Measurements from ENCODE around the gene ATP1B1.

GRCh38 chr1:169105087-169105433, 1.4 kb upstream of the ATP1B1 start:
- TF ChIP-seq TAF1 (CRISPR knock-in tag; IDR thresholded peaks at IDR 0.05), result no peak
- TF ChIP-seq AFF4 (CRISPR knock-in tag; IDR thresholded peaks at IDR 0.05), result no peak
- no peak for TF ChIP-seq ZSCAN21 (CRISPR knock-in tag; IDR thresholded peaks at IDR 0.05; ENCODE audit: borderline replicate concordance)
- TF ChIP-seq ZFP82 (CRISPR knock-in tag; IDR thresholded peaks at IDR 0.05; ENCODE audit: borderline replicate concordance), result no peak
- TF ChIP-seq, protein P1, sequence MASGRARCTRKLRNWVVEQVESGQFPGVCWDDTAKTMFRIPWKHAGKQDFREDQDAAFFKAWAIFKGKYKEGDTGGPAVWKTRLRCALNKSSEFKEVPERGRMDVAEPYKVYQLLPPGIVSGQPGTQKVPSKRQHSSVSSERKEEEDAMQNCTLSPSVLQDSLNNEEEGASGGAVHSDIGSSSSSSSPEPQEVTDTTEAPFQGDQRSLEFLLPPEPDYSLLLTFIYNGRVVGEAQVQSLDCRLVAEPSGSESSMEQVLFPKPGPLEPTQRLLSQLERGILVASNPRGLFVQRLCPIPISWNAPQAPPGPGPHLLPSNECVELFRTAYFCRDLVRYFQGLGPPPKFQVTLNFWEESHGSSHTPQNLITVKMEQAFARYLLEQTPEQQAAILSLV (CRISPR knock-in tag; IDR thresholded peaks at IDR 0.05; ENCODE audit: borderline replicate concordance), result no peak
- TF ChIP-seq GPN1 (CRISPR knock-in tag; IDR thresholded peaks at IDR 0.05; ENCODE audit: borderline replicate concordance), result no peak
